ENCODE results near the gene OLFML2A. TPM values are rescaled to one million over a fixed set of nuclear protein-coding genes. Genes with fewer than 3 reads are reported as not detected.

Gene OLFML2A
- total and polyA plus RNA-seq, 2 of the 13 experiments (the other 11 are each of a cell fraction or from before 2014, with no cell fraction given), result 0.01 to 0.02 TPM

GRCh38 chr9:124858330-124859046, 81.6 kb downstream of the OLFML2A start:
- Histone ChIP-seq H2AFZ (ENCODE audit: low read length) (no peak overlapping the region), H3K9ac (ENCODE audit: insufficient read depth, low read depth, low read length) (no peak overlapping the region), H3K27me3 (ENCODE audit: control insufficient read depth in 1 of 2, insufficient read depth in 2 of 2, low read length in 2 of 2) (no peaks in the 10 kb centered on the region; a peak in 2 of 5 replicates), H3K4me1 (ENCODE audit: insufficient read depth, low read length) (peaks cover 44% of the 10 kb centered on the region), H4K20me1 (ENCODE audit: insufficient read depth, low read length) (peaks cover 43% of the 10 kb centered on the region), H3K36me3 (replicated peaks in 1 of 2; ENCODE audit: control insufficient read depth in 1 of 2, insufficient read depth in 2 of 2, low read length in 2 of 2) (peaks cover 17 to 37% of the 10 kb centered on the region in 2 experiments), H3K27ac (ENCODE audit: extremely low read length, insufficient read depth, low read length) (no peak overlapping the region), H3K79me2 (ENCODE audit: insufficient read depth, low read length) (peaks cover 29% of the 10 kb centered on the region), H3K4me3 (replicated peaks in 1 of 3; ENCODE audit: insufficient read depth in 1 of 3, low read depth in 2 of 3, low read length in 3 of 3) (no peak overlapping the region; a peak in 1 of 6 replicates), H3K4me2 (ENCODE audit: low read depth, low read length) (no peak overlapping the region), H3K9me3 (ENCODE audit: low read length) (no peaks in the 10 kb centered on the region)
- CTCF ChIA-PET (ENCODE audit: low intra/inter-chr PET ratio, low total read pairs), result no interaction called here
- 100% methylated on average over 4 of the region's 9 CpGs for WGBS (ENCODE audit: low lambda C conversion rate)
- ATAC-seq (no peak), FAIRE-seq (no peak), DNase-seq (ENCODE audit: low spot score) (no peak)
- no TSS peak for BruUV-seq (replicated peaks)
- in situ Hi-C loops (cut with HindIII; ENCODE audit: extremely low pct_ligation_motif_present, low pct_unique_long_range_greater_than_20kb), result no loop called here
- intact Hi-C loops (cut with micrococcal nuclease; ENCODE audit: unreplicated experiment), result no loop called here
- POLR2A ChIA-PET, result interaction anchor here (0.6 to 1.4 kb wide), 3 partner anchors 10 to 272 kb away, joined by 3 to 4 read pairs (median 3); no protein-coding TSS in a partner anchor
- no peak for TF ChIP-seq CREB1 (IDR thresholded peaks at IDR 0.05)
- no peak for TF ChIP-seq CREB1 (CRISPR knock-in tag; IDR thresholded peaks at IDR 0.05)
- TF ChIP-seq ZNF687 (CRISPR knock-in tag; IDR thresholded peaks at IDR 0.05), result peak; percentile 24; the same call in 1 of the 2 replicates
- TF ChIP-seq KDM5B (CRISPR knock-in tag; IDR thresholded peaks at IDR 0.05; ENCODE audit: borderline replicate concordance), result no peak
- TF ChIP-seq CSRNP1 (CRISPR knock-in tag; IDR thresholded peaks at IDR 0.05), result no peak
- TF ChIP-seq HNRNPL (IDR thresholded peaks at IDR 0.05; ENCODE audit: low read depth, low read length), result 0 out of 2 replicates have a peak, but pooled peaks have one; percentile 30
- no peak for TF ChIP-seq MAZ (IDR thresholded peaks at IDR 0.05; ENCODE audit: borderline replicate concordance, low read depth, low read length)
- TF ChIP-seq MAZ (CRISPR knock-in tag; IDR thresholded peaks at IDR 0.05; ENCODE audit: low read depth), result no peak
- no peak for TF ChIP-seq DNMT1 (CRISPR knock-in tag; IDR thresholded peaks at IDR 0.05)
- TF ChIP-seq HIC2 (CRISPR knock-in tag; IDR thresholded peaks at IDR 0.05; ENCODE audit: low read depth), result no peak
- TF ChIP-seq POLR2A (IDR thresholded peaks at IDR 0.05; ENCODE audit: insufficient read depth in 1 of 2, low read depth in 2 of 2, low read length in 2 of 2), result peak in 1 of 2 experiments; percentile 26; a peak in 1 of 4 replicates
- TF ChIP-seq EEA1 (CRISPR knock-in tag; IDR thresholded peaks at IDR 0.05; ENCODE audit: borderline replicate concordance), result no peak
- TF ChIP-seq RBFOX2 (IDR thresholded peaks at IDR 0.05; ENCODE audit: low read depth, low read length), result peak; percentile 29; the same call in 1 of the 2 replicates
- TF ChIP-seq CREBL2 (CRISPR knock-in tag; IDR thresholded peaks at IDR 0.05; ENCODE audit: borderline replicate concordance), result no peak
- TF ChIP-seq RBM22 (optimal IDR thresholded peaks at IDR 0.05; ENCODE audit: low read length), result peak; percentile 38
- no peak for TF ChIP-seq ZNF883 (CRISPR knock-in tag; IDR thresholded peaks at IDR 0.05; ENCODE audit: not compliant biosample characterization)
- TF ChIP-seq ZNF556 (CRISPR knock-in tag; IDR thresholded peaks at IDR 0.05; ENCODE audit: borderline replicate concordance), result no peak

Data from HepG2 (cell line).